OCI-LY7 (cell line): ENCODE measurements around the gene PIK3AP1.

Experiments
- EZH2phosphoT487 ChIP-seq: fragments of 200-600 bp; sonication (generic); IDR thresholded peaks from 2 replicates; pipeline ENCODE4 v1.6.1; 2018; ENCODE audit warnings: low read depth, borderline replicate concordance, mild to moderate bottlenecking, mixed run types, antibody characterized with exemption, low read length, moderate library complexity, mixed read lengths
- TF ChIP-seq, protein P1 (sequence below): fragments of 200-600 bp; sonication (generic); conservative IDR thresholded peaks from 2 replicates; pipeline ENCODE4 v1.5.1; 2014; ENCODE audit warnings: mild to moderate bottlenecking, antibody characterized with exemption, low read length, moderate library complexity, mixed read lengths

DNA sequence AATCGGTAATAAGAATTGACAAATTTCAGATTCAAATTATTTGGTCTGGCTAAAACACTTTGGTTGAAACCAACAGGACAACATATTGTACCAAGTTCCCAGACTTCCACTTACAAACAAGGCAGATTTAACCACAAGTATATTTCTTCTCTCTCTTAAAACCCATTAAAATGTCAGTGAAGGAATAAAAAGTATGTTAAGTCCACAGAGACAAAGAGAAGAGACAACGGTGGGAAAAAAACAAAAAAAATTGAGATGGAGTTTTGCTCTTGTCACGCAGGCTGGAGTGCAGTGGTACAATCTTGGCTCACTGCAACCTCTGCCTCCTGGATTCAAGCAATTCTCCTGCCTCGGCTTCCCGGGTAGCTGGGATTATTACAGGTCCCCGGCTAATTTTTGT lies 149.8 kb downstream of the PIK3AP1 start:
- TF ChIP-seq, protein P1, sequence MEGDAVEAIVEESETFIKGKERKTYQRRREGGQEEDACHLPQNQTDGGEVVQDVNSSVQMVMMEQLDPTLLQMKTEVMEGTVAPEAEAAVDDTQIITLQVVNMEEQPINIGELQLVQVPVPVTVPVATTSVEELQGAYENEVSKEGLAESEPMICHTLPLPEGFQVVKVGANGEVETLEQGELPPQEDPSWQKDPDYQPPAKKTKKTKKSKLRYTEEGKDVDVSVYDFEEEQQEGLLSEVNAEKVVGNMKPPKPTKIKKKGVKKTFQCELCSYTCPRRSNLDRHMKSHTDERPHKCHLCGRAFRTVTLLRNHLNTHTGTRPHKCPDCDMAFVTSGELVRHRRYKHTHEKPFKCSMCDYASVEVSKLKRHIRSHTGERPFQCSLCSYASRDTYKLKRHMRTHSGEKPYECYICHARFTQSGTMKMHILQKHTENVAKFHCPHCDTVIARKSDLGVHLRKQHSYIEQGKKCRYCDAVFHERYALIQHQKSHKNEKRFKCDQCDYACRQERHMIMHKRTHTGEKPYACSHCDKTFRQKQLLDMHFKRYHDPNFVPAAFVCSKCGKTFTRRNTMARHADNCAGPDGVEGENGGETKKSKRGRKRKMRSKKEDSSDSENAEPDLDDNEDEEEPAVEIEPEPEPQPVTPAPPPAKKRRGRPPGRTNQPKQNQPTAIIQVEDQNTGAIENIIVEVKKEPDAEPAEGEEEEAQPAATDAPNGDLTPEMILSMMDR: no peak
- no peak for TF ChIP-seq EZH2phosphoT487
